Central memory CD4-positive, alpha-beta T cell (primary cell): Measurements from ENCODE around the gene ERMARD.

Experiments
- DNase-seq: peaks from one replicate; pipeline ENCODE4 v3.0.0; 2022

Gene ERMARD

DNA sequence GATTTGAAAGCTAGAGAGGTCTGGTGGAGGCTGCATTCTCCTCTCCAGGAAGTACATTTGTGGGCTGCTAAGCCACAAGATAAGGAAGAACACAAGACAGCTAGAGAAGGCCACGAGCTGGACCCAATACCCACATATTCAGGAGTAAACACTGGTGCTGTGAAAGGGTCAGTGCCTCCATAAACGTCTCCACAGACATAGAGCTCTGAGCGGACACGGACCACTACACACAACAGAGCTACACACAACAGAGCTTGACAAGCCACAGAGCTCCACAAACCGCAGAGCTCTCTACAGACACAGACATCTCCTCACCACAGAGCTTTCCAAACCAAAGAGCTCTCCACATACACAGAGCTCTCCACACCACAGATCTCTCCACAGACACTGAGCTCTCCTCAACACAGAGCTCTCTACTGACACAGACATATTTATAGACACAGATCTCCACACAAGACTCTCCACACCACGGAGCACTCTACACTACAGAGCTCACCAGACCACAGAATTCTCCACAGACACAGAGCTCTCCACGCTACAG lies 51.9 kb downstream of the ERMARD start:
- no peak for DNase-seq

DNA sequence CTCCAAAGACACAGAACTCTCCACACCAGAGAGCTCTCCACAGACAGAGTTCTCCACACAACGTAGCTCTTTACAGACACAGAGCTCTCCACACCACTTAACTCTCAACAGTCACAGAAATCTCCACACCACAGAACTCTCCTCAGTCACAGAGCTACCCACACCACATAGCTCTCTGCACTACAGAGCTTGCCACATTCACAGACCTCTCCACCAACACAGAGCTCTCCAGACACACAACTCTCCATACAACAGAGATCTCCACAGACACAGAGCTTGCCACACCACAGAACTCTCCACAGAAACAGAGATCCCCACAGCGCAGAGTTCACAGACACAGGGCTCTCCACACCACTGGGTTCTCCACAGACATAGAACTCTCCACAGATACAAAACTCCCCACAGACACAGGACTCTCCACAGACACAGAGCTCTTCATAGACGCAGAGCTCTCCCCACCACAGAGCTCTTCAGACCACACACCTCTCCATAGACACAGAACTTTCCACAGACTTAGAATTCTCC lies 52.5 kb downstream of the ERMARD start:
- no peak for DNase-seq

DNA sequence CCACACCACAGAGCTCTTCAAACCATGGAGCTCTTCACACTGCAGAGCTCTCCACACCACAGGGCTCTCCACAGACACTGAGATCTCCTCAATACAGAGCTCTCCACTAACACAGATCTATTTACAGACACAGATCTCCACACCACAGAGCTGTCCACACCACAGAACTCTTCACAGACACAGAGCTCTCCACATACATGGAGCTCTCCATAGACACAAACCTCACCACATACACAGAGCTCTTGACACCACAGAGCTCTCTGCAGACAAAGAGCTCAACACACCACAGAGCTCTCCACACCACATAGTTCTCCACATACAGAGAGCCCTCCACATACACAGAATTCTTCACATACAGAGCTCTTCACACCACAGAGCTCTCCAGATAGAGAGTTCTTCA lies 53.0 kb downstream of the ERMARD start:
- no peak for DNase-seq

GRCh38 chr6:169805242-169805838 lies 53.9 kb downstream of the ERMARD start:
- DNase-seq: no peak

DNA sequence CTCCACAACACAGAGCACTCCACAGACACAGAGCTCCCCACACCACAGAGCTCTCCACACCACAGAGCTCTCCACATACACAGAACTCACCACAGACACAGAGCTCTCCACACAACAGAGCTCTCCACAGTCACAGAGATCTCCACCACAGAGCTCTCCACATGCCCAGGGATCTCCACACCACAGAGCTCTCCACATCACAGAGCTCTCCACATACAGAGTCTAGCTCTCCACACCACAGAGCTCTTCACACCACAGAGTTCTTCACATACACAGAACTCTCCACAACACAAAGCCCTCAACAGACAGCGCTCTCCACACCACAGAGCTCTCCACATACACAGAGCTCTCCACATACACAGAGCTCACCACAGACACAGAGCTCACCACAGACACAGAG lies 55.3 kb downstream of the ERMARD start:
- peak; percentile 23 for DNase-seq

DNA sequence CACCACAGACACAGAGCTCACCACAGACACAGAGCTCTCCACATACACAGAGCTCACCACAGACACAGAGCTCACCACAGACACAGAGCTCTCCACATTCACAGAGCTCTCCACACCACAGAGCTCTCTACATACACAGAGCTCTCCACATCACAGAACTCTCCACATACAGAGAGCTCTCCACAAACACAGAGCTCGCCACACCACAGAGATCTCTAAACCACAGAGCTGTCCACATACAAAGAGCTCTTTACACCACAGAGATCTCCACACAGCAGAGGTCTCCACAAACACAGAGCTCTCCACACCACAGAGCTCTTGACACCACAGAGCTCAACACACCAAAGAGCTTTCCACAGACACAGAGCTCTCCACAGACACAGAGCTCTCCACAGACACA lies 55.8 kb downstream of the ERMARD start:
- DNase-seq: peak; percentile 10

GRCh38 chr6:169807699-169808607 lies 56.5 kb downstream of the ERMARD start:
- no peak for DNase-seq

- no peak for DNase-seq
Observed at GRCh38 chr6:169808608-169808967, 57.2 kb downstream of the ERMARD start.

DNA sequence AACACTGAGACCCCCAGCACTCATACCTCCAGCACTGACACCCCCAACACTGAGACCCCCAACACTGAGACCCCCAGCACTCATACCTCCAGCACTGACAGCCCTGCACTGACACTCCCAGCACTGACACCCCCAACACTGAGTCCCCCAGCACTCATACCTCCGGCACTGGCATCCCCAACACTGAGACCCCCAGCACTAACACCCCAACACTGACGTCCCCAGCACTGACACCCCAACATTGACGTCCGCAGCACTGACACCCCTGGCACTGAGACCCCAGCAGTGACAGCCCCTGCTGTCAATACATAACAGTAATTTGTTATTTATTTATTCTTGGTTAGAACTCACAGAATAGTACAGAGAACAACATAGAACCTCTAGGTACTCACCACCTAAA lies 58.0 kb downstream of the ERMARD start:
- DNase-seq: no peak

DNA sequence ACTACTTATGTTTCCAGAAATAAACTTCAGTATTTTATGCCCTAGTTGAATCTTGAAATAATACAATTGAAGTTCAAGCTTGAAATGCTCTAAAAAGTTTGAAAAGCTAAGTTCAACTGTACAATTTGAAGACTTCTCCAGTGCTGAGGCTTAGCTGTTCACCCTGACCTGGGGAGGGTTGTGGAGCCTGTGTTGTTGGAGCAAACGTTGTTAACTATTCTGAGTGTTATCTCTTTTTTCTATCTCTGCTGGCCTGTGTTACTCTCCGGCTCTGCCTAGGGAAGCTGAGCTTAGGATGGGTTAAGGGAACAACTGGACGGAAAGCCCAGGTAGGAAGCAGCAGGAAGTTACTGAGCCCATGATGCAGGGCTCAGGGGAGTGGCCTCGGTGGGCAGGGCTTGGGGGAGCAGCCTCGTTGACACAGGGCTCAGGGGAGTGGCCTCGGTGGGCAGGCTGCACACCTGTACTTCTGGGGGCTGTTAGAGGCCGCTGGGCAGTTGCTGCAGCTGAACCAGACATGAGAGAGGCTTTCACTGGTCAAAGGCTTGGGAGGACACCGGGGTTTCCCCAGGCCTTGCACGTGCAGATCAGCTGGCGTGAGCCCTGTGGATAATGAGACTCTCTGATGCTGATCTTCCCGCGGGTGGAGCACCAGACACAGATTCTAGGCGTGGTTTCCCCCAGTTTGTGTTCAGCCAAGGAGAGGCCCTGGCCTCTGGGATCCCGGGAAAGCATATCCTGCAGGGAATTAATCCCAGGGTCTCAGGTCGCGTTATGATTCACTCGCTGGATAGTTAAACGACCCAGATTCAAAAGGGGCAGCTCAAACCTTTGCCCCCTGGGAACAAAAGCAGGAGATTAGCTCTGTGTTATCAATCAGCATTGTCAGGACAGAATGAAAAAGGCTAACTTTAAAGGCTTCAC lies 58.9 kb downstream of the ERMARD start:
- DNase-seq: no peak

DNA sequence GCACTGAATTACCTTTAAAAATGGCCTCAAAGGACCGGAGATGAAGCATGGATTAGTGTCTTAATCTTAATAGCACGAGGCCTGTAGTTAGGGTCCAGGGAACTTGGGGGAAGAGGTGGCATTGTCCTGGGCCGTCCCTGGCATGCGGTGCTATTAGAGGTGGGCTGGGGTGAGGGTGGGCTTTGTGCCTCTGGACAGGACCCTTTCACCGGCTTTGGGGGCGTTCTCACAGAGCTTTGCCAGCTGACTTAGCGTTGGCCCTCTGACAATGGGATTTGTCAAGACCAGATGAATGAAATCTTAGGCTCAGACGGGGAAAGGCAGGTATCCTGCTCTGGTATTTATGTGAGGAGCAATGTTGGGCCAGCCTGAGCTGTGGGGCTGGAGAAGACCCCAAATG lies 59.6 kb downstream of the ERMARD start:
- DNase-seq: no peak

DNA sequence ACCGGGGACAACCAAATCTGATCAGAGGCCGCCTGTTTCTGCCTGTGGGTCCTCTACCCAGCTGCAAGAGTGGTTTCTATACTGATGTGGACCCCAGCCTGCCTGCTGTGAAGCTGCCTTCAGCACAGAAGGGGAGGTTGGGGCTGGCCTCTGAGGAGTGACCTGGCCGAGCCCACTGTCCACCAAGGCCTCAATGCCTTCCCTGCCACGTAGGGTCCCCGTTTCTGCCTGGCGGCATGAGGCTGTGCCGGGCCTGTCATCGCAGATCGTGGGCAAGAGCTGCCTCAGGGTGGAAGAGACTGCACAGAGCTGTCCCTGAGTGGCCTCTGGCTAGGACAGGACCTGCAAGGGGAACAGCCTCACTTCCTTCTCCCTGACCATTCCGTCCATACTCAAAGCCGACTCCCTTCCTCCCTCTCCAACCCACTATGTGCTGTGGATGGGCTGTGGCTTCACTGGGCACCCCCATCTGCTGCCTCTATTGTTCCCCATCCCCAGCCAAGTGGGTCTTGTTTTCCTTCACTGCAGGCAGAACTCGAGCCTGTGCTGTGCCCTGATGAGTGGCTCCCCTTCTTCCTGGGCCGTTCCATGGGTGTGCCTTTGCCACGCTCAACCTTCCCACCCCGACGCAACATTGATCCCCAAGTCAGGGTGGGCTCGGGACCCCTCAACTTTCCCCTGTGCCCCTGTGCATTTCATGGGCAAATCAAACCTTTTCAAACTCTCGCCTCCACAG lies 60.3 kb downstream of the ERMARD start:
- DNase-seq: no peak

DNA sequence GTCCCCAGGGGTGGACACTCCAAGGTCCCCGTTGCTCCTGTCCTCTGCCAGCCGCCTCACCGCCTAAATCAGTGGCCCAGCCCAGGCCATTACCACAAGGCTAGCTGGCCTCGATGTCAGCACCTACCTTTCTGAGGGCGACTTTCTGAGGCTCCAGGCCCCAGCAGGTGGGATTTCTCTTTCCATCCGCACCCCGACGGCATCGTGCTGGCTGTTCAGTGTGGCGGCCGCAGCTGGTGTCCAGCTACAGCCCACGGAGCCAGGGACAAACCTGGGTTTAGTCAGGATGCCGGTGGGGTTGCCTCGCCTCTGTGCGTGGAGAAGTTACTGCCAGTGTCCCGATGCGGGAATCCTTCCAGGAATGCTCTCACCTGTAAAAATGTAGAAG lies 60.8 kb downstream of the ERMARD start:
- DNase-seq: no peak

- DNase-seq: no peak
Observed at GRCh38 chr6:169813969-169814368, 62.5 kb downstream of the ERMARD start.

DNA sequence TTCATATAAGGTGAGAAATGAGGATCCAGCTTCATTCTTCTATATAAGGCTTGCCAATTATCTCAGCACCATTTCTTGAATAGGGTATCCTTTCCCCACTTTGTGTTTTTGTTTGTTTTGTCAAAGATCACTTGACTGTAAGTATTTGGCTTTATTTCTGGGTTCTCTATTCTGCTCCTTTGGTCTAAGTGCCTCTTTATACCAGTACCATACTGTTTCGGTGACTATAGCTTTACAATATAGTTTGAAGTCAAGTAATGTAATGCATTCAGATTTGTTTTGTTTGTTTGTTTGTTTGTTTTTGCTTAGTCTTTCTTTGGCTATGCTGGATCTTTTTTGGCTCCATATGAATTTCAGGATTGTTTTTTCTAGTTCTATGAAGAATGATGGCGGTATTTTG lies 64.6 kb downstream of the ERMARD start:
- DNase-seq: no peak

DNA sequence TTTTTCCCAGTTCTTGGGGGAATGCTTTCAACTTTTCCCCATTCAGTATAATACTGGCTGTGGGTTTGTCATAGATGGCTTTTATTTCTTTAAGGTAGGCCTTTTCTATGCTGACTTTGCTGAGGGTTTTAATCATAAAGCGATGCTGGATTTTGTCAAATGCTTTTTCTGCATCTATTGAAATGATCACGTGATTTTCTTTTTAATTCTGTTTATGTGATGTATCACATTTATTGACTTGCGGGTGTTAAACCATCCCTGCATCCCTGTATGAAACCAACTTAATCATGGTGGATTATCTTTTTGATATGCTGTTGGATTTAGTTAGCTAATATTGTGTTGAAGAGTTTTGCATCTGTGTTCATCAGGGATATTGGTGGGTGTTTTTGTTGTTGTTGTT lies 65.6 kb downstream of the ERMARD start:
- DNase-seq: no peak

GRCh38 chr6:169820358-169820757 lies 68.9 kb downstream of the ERMARD start:
- DNase-seq: no peak

- no peak for DNase-seq
Observed at GRCh38 chr6:169824021-169824420, 72.6 kb downstream of the ERMARD start.

- DNase-seq: no peak
Observed at GRCh38 chr6:169824848-169825557, 73.6 kb downstream of the ERMARD start.

DNA sequence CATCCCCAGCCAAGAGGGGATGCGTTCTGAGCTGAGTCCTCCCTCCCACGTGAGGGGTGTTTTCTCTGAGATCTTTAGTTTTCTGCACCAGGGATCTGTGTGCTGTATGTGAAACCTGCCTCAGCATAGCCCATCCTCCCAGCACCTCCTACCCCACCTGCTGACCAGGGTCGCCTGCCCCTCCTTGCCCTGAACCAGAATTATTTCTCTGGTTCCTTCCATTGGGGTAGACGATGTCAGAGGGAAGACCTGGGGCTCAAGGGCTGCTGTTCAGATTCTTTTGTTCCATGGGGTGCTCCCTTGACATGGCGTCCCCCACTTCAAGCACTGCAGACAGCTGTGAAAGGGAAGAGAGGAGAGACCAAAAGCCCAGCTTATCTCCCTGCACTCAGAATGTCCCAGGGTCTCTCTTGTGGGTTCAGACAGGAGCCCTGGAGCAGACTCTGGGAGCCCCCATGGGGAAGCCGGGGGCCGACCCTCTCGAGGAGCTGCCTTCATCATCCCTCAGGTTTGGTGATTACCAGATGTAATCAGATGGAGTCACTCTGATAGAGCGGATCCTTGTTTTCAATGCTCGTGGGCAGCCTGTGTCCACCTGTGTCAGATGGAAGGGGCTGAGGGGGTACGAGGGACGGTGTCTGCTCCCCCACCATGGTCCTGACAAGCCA lies 74.3 kb downstream of the ERMARD start:
- DNase-seq: no peak

DNA sequence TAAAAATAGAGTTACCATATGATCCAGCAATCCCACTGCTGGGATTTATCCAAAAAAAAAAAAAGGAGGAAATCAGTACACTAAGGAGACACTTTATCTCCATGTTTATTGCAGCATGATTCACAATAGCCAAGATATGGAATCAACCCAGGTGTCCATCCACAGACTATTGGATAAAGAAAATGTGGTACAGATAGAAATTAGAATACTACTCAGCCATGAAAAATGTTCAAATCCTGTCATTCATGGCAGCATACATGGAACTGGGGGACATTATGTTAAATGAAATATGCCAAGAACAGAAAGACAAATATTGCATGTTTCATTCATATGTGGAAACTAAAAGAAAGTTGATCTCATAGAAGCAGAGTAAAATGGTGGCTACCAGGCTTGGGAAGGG lies 75.3 kb downstream of the ERMARD start:
- DNase-seq: no peak
